NB4 (cell line): ENCODE results near the gene NEIL3.
A peak's percentile ranks its signal among the peaks of the same experiment; 100 is the strongest.

ENCODE experiments used
- DNase-seq: peaks from one replicate; pipeline ENCODE4 v3.0.0; 2010; ENCODE audit warnings: low read depth
- H3K4me3 ChIP-seq: one replicate; pipeline ENCODE4 v1.5.1; 2011; ENCODE audit warnings: mild to moderate bottlenecking, low read depth, low read length, moderate library complexity
- CTCF ChIP-seq: IDR thresholded peaks from one replicate; pipeline ENCODE4 v1.5.1; 2012; ENCODE audit warnings: low read depth, low read length
- MAX ChIP-seq: IDR thresholded peaks from 2 replicates; pipeline ENCODE4 v1.6.1; 2011; ENCODE audit warnings: low read depth, low read length
- MYC ChIP-seq: IDR thresholded peaks from 2 replicates; pipeline ENCODE4 v1.6.1; 2011; ENCODE audit warnings: low read depth, low read length
- POLR2A ChIP-seq: IDR thresholded peaks from 2 replicates; pipeline ENCODE4 v1.6.1; 2011; ENCODE audit warnings: mild to moderate bottlenecking; ENCODE audit not compliant: insufficient read length; ENCODE audit errors: extremely low read depth

Gene NEIL3

GRCh38 chr4:177292171-177292570 lies 17.5 kb upstream of the NEIL3 start:
- H3K4me3 ChIP-seq: no peak overlapping the region
- TF ChIP-seq CTCF (no peak), POLR2A (no peak), MYC (no peak), MAX (no peak)
- no peak for DNase-seq

GRCh38 chr4:177293208-177294033 lies 16.3 kb upstream of the NEIL3 start:
- no peak overlapping the region for H3K4me3 ChIP-seq
- DNase-seq: no peak
- TF ChIP-seq CTCF (no peak), POLR2A (no peak), MAX (no peak), MYC (no peak)

- no peak for DNase-seq
- TF ChIP-seq POLR2A (no peak), MAX (no peak), MYC (no peak), CTCF (no peak)
- H3K4me3 ChIP-seq: no peak overlapping the region
These were observed 11.8 kb upstream of the NEIL3 start for GRCh38 chr4:177297785-177298391.

GRCh38 chr4:177301126-177301639 lies 8.5 kb upstream of the NEIL3 start:
- TF ChIP-seq MAX: no peak
- TF ChIP-seq CTCF: no peak
- TF ChIP-seq POLR2A: no peak
- TF ChIP-seq MYC: no peak
- no peak overlapping the region for H3K4me3 ChIP-seq
- DNase-seq: peak; percentile 73

GRCh38 chr4:177302371-177303100 lies 7.1 kb upstream of the NEIL3 start:
- H3K4me3 ChIP-seq: no peak overlapping the region
- TF ChIP-seq MAX (no peak), CTCF (no peak), MYC (no peak), POLR2A (no peak)
- no peak for DNase-seq
